ENCODE measurements around the gene AGA. TPM values are rescaled to one million over a fixed set of nuclear protein-coding genes. Genes with fewer than 3 reads are reported as not detected.

AGA gene
- polyA plus RNA-seq, 1 of the 3 experiments (the other 2 are of a cell fraction): 36.8 TPM

GRCh38 chr4:177410566-177410965 is 31.7 kb downstream of the AGA start (continued):
- no peak for TF ChIP-seq CTCF (IDR thresholded peaks at IDR 0.05)
- no peak for TF ChIP-seq RAD21 (IDR thresholded peaks at IDR 0.05; ENCODE audit: low read length)
- no peak for TF ChIP-seq MEF2A (IDR thresholded peaks at IDR 0.05; ENCODE audit: borderline replicate concordance, low read depth)

GRCh38 chr4:177408023-177408422 is 34.2 kb downstream of the AGA start:
- H3K9me2 ChIP-seq: no peaks in the 10 kb centered on the region
- no peaks in the 10 kb centered on the region for H3K27me3 ChIP-seq (ENCODE audit: insufficient read depth)
- CTCF ChIA-PET: no interaction called here
- TF ChIP-seq GABPA (IDR thresholded peaks at IDR 0.05; ENCODE audit: low read depth) (no peak), TEAD4 (IDR thresholded peaks at IDR 0.05; ENCODE audit: borderline replicate concordance, insufficient read depth) (no peak), CHD2 (IDR thresholded peaks at IDR 0.05; ENCODE audit: low read length, partially characterized antibody) (no peak), SMC3 (IDR thresholded peaks at IDR 0.05; ENCODE audit: low read depth, low read length) (no peak), CTCF (IDR thresholded peaks at IDR 0.05) (no peak), IRF3 (IDR thresholded peaks at IDR 0.05; ENCODE audit: low read depth, low read length) (no peak)
- no peaks in the 10 kb centered on the region for H3K79me2 ChIP-seq (ENCODE audit: insufficient read depth)
- H3K27ac ChIP-seq (ENCODE audit: low read depth in 2 of 2, low read length in 1 of 2): no peak overlapping the region
- WGBS (ENCODE audit: low lambda C conversion rate): 68% methylated on average over 25 of the region's 25 CpGs
- POLR2A ChIA-PET: no interaction called here
- H2AFZ ChIP-seq (ENCODE audit: low read depth): no peak overlapping the region
- no peaks in the 10 kb centered on the region for H4K20me1 ChIP-seq (ENCODE audit: insufficient read depth)
- no peak for DNase-seq
- H3K36me3 ChIP-seq (replicated peaks in 1 of 2; ENCODE audit: control insufficient read depth in 1 of 2, insufficient read depth in 2 of 2, low read length in 1 of 2): no peaks in the 10 kb centered on the region
- H3K9ac ChIP-seq: no peak overlapping the region
- H3F3A ChIP-seq (replicated peaks; ENCODE audit: insufficient read depth): no peaks in the 10 kb centered on the region
- no peak overlapping the region for H3K4me3 ChIP-seq (ENCODE audit: low read depth in 2 of 2, low read length in 1 of 2)
- H3K4me2 ChIP-seq: no peak overlapping the region
- no peaks in the 10 kb centered on the region; a peak in 1 of 4 replicates for H3K4me1 ChIP-seq (ENCODE audit: control insufficient read depth in 1 of 2, insufficient read depth in 2 of 2, low read depth in 1 of 2, low read length in 1 of 2)
- H3K9me3 ChIP-seq: no peaks in the 10 kb centered on the region

DNA sequence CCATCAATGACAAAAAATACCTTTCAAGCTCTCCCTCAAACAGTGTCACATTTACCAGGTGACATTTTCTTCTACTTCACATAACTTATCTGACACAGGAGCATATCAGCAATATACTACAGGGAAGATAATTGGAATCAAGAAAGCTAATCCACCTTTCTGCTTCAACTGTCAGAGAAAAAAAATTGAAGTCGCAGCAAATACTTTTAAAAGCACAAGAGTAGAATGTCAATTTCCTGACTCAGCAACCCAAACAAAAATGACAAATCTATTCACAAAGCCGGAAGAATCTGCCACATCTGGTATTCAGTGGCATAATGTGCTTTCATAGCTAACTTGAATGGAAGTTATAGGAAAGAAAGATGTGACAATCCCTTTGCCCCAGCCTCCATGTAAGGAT is 36.7 kb downstream of the AGA start:
- H4K20me1 ChIP-seq (ENCODE audit: insufficient read depth): no peaks in the 10 kb centered on the region
- H3K79me2 ChIP-seq (ENCODE audit: insufficient read depth): no peaks in the 10 kb centered on the region
- TF ChIP-seq NRF1 (IDR thresholded peaks at IDR 0.05; ENCODE audit: low read depth, low read length) (no peak), TEAD4 (IDR thresholded peaks at IDR 0.05; ENCODE audit: borderline replicate concordance, insufficient read depth) (no peak), CHD2 (IDR thresholded peaks at IDR 0.05; ENCODE audit: low read length, partially characterized antibody) (no peak), RXRA (IDR thresholded peaks at IDR 0.05; ENCODE audit: borderline replicate concordance, low read depth) (no peak), MXI1 (IDR thresholded peaks at IDR 0.05; ENCODE audit: low read depth, low read length) (no peak), EP300 (IDR thresholded peaks at IDR 0.05; ENCODE audit: borderline replicate concordance in 1 of 2, low read depth in 1 of 2, low read length in 1 of 2) (no peak), YY1 (IDR thresholded peaks at IDR 0.05; ENCODE audit: low read depth) (no peak), FOXJ3 (CRISPR knock-in tag; IDR thresholded peaks at IDR 0.05) (no peak), NFIC (IDR thresholded peaks at IDR 0.05; ENCODE audit: borderline replicate concordance) (no peak)
- TF ChIP-seq, protein P1, sequence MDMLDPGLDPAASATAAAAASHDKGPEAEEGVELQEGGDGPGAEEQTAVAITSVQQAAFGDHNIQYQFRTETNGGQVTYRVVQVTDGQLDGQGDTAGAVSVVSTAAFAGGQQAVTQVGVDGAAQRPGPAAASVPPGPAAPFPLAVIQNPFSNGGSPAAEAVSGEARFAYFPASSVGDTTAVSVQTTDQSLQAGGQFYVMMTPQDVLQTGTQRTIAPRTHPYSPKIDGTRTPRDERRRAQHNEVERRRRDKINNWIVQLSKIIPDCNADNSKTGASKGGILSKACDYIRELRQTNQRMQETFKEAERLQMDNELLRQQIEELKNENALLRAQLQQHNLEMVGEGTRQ (IDR thresholded peaks at IDR 0.05; ENCODE audit: borderline replicate concordance, low read depth, low read length): no peak
- TF ChIP-seq, protein P2, sequence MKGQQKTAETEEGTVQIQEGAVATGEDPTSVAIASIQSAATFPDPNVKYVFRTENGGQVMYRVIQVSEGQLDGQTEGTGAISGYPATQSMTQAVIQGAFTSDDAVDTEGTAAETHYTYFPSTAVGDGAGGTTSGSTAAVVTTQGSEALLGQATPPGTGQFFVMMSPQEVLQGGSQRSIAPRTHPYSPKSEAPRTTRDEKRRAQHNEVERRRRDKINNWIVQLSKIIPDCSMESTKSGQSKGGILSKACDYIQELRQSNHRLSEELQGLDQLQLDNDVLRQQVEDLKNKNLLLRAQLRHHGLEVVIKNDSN (IDR thresholded peaks at IDR 0.05; ENCODE audit: borderline replicate concordance, low read depth): no peak
- POLR2A ChIA-PET: no interaction called here
- no peak overlapping the region for H3K4me3 ChIP-seq (ENCODE audit: low read depth in 2 of 2, low read length in 1 of 2)
- no peaks in the 10 kb centered on the region for H3K9me3 ChIP-seq
- no peaks in the 10 kb centered on the region for H3K36me3 ChIP-seq (replicated peaks in 1 of 2; ENCODE audit: control insufficient read depth in 1 of 2, insufficient read depth in 2 of 2, low read length in 1 of 2)
- no peak for DNase-seq
- no peaks in the 10 kb centered on the region for H3F3A ChIP-seq (replicated peaks; ENCODE audit: insufficient read depth)
- 89% methylated on average over 2 of the region's 2 CpGs for WGBS (ENCODE audit: low lambda C conversion rate)
- H2AFZ ChIP-seq (ENCODE audit: low read depth): no peak overlapping the region
- no peak overlapping the region for H3K9ac ChIP-seq
- no peaks in the 10 kb centered on the region for H3K9me2 ChIP-seq
- CTCF ChIA-PET: interaction anchor here (1.1 kb wide), 1 partner anchor 155 kb away, joined by 3 read pairs; no protein-coding TSS in a partner anchor
- H3K4me1 ChIP-seq (ENCODE audit: control insufficient read depth in 1 of 2, insufficient read depth in 2 of 2, low read depth in 1 of 2, low read length in 1 of 2): no peaks in the 10 kb centered on the region; a peak in 2 of 4 replicates
- H3K27ac ChIP-seq (ENCODE audit: low read depth in 2 of 2, low read length in 1 of 2): no peak overlapping the region
- H3K4me2 ChIP-seq: no peak overlapping the region
- H3K27me3 ChIP-seq (ENCODE audit: insufficient read depth): no peaks in the 10 kb centered on the region

All from SK-N-SH (cell line).